Hematopoietic multipotent progenitor cell treated with erythropoietin and hydrocortisone succinate and interleukin-3 and kit ligand, for 4 days (in vitro differentiated cells): Measurements from ENCODE around the gene ADAM23.
"Not testable (repeated sequence)": the region's sequence is repeated elsewhere in the genome, so short reads cannot be mapped to it uniquely, and the experiment has no call there.

Experiments used
- DNase-seq: peaks from one replicate; pipeline ENCODE4 v3.0.0-alpha.2; 2015

The ADAM23 gene, protein sequence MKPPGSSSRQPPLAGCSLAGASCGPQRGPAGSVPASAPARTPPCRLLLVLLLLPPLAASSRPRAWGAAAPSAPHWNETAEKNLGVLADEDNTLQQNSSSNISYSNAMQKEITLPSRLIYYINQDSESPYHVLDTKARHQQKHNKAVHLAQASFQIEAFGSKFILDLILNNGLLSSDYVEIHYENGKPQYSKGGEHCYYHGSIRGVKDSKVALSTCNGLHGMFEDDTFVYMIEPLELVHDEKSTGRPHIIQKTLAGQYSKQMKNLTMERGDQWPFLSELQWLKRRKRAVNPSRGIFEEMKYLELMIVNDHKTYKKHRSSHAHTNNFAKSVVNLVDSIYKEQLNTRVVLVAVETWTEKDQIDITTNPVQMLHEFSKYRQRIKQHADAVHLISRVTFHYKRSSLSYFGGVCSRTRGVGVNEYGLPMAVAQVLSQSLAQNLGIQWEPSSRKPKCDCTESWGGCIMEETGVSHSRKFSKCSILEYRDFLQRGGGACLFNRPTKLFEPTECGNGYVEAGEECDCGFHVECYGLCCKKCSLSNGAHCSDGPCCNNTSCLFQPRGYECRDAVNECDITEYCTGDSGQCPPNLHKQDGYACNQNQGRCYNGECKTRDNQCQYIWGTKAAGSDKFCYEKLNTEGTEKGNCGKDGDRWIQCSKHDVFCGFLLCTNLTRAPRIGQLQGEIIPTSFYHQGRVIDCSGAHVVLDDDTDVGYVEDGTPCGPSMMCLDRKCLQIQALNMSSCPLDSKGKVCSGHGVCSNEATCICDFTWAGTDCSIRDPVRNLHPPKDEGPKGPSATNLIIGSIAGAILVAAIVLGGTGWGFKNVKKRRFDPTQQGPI

DNA sequence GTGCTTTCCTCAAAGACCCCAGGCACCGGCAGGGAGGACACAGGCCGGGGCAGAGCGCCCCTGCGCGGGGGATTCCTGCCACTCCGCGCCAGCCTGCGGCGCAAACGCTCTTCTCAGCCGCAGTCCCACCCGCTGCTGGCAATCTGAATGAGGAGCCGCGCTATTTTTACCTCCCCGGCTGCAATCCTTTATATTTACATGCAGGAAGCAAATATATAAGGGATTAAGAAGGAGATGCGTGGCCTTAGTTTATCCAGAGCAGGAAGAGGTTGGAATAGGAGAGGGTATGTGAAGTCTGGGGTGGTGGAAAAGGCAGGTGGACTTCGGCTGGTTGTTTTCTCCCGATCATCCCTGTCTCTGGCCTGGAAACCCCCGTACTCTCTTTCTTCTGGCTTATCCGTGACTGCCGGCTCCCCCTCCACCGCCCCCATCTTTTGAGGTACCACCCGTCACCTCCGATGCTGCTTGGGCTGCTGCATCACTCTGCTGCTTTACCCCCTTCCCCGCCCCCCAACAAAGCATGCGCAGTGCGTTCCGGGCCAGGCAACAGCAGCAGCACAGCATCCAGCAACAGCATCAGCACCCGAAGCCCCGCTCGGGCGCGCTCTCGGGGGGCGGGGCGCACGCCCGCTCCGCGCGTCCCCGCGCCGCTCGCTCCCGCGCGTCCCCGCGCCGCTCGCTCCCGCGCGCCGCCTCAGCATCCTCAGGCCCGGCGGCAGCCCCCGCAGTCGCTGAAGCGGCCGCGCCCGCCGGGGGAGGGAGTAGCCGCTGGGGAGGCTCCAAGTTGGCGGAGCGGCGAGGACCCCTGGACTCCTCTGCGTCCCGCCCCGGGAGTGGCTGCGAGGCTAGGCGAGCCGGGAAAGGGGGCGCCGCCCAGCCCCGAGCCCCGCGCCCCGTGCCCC lies at the start of gene ADAM23:
ADAM23 (plus strand) TSS at position 700 of the 902 bp plus-strand sequence. CDS start 335 bp downstream, outside the sequence.
- DNase-seq = peak; percentile 34

DNA sequence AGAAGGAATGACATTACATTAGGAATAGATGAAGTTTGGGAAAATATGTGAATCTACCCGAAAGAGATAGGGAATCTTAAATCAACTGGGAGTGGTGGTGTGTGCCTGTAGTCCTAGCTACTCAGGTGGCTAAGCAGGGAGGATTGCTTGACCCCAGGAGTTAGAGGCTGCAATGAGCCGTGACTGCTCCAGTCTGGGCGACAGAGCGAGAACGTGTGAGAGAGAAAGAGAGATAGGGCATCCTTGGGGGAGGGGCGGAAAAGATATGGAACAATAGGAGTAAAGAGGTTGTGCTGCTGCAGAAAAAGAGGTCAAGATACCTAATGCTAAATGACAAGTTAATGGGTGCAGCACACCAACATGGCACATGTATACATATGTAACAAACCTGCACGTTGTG lies 47.1 kb upstream of the ADAM23 start:
- no peak for DNase-seq

DNA sequence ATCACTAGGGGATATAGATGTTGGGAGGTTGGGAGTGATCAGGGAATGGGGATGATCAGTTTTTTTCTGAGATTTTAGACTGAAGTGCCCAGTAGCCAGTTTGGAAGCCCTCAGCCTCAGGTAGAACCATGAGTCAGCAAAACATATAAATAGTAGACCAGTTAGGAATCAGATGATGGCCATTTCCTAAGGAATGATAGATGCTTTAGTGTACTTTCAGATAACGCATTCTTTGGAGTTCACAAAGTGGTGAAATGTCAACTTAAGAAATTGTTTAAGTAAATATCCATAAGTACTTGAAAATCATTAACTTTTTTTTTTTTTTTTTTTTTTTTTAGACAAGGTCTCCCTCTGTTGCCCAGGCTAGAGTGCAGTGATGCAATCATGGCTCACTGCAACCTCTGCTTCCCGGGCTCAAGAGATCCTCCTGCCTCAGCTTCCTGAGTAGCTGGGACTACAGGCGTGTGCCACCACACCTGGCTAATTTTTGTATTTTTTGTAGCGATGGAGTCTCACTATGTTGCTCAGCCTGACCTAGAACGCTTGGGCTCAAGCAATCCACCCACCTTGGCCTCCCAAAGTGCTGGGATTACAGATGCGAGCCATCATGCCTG lies 40.3 kb upstream of the ADAM23 start:
- DNase-seq = not testable (repeated sequence)

DNA sequence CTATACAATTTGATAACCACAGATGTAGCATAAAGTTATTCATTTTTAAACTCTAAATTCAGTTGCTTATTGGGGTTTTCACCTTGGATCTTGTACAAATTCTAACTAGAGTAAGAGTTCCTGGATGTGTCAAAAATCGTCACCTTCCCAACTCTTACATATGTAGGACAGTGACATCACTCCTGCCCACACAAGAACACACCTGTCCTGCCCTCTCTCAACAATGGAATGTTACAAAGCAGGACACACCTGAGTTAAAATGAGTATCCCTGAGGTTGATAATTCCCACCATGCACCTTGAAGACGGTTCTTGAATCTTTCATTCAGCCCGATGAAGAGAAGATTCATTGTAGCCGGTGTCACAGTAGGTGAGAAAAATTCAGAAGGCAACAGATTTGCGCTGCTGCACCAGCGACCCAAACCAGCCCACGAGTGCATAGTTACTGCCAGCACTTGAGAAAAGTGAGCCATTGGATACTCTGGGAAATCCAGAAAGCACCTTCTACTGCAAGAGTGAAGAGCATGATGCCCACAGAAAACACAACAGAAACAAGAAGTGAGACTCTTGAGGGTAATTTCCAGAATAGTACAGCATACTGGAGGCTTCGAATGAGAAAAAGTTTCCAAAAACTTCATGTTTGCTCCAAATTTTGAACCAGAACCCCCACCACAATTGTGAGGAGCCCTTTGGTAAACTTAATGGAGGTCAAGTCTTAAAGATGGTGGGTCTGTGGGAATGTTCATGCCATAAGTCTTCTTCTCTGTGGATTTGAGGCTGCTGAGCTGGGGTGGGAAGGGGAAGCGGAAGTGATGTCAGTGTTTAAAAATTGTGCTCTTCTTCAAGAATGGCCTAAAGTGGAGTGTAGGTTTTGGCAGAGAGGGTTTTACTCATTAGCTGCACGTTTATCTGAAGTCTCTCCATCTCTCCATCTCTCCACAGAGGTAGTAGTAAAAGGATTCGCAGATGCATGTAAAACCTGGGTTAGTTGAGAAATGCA lies 34.7 kb upstream of the ADAM23 start:
- no peak for DNase-seq

DNA sequence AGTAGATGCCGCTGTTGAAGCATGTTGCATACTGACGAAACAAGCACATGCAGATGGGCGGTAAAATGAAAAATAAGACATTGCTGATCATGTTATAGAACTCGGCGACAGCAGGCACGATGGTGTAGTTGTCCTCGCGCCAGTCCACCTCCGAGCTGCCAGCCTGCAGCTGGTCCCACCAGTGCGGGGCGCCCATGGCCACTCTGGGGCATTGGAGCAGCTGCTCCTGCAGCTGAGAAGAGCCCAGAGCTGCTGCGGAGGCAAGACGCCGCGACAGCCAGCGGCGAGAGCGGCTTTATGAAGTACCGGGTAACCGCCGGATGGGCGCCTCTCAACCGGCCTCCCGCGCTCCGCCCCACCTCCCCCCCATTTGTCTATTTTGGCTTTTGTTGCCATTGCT lies 32.6 kb upstream of the ADAM23 start:
- DNase-seq = no peak

DNA sequence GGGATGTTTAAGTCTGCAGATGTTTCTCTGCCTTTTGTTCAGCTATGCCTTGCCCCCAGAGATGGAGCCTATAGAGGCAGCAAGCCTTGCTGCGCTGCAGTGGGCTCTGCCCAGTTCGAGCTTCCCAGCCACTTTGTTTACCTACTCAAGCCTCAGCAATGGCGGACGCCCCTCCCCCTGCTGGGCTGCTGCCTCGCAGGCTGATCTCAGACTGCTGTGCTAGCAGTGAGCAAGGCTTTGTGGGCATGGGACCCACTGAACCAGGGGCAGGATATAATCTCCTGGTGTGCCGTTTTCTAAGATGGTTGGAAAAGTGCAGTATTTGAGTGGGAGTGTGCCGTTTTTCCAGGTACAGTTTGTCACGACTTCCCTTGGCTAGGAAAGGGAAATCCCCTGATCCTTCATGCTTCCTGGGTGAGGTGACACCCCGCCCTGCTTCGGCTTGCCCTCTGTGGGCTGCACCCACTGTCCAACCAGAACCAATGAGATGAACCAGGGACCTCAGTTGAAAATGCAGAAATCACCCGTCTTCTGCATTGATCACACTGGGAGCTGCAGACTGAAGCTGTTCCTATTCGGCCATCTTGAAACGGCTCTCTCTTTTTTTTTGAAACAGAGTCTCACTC lies 27.6 kb upstream of the ADAM23 start:
- DNase-seq = no peak

DNA sequence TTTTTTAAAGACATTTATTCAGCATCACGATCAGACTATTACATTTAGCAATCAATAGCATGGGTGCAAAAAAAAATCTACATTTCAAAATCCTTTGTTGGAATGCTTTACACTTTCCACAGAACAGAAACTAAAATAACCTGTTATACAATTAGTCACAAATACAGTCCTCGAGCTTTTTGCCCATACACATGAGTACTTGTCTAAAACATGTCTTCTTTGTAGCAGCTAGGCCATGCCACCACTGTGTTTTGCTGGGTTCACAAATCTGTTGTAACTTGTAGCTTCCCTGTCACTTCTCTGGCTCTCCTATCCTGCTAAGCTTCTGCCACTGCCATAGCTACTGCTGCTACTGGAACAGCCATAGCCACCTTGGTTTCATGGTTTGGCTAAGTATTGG lies 24.4 kb upstream of the ADAM23 start:
- no peak for DNase-seq

DNA sequence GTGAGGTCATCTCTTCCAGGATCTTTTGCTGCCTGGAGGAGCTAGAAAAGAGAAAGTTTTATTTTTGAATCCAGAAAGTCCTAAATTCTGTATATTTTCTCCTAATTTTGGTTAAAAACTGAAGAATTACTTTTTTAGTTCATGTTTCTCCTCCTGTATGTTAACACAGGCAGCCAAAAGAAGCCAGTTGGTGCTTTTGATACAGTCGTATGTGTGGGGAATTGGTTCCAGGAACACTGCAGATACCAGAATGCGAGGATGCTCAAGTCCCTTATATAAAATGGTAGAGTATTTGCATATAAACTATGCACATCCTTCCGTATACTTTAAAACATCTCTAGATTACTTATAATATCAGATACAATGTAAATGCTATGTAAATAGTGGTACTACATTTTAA lies 22.6 kb upstream of the ADAM23 start:
- no peak for DNase-seq

DNA sequence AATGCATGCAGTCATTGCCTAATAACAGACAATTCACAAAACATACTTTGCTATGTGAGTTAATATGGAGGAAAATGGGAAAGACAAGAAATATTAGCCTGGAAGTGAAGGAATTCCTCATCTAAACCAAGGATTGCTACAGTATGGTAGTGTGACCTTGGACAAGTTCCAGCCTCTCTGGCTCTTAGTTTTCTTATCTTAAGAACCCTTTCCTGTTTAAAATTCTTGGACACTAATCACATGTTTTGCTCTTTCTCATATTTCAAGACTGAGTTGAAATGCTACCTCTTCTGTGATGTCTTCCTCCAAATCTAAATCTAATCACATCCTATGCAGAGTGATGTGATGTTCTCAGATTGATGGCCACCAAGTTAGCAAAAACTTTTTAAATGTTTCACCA lies 20.8 kb upstream of the ADAM23 start:
- DNase-seq = no peak

DNA sequence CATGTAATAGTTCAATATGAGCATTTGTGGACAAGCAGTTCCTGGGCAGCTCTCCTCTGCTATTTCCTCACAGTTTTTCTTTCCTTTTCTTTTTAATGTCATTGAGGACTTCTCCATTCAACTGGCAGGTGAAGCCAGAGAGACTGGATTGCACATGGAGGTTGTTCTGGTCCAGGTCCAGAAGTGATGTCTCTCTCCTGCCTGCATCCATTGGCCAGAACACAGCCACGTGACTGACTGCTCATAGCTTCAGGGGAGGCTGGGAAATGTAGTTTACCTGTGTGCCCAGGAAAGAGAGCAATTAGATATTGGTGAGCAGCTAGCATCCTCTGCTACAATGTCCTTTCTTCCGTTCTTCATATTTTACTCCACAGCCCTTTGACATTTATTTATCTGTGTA lies 20.2 kb upstream of the ADAM23 start:
- DNase-seq = no peak

DNA sequence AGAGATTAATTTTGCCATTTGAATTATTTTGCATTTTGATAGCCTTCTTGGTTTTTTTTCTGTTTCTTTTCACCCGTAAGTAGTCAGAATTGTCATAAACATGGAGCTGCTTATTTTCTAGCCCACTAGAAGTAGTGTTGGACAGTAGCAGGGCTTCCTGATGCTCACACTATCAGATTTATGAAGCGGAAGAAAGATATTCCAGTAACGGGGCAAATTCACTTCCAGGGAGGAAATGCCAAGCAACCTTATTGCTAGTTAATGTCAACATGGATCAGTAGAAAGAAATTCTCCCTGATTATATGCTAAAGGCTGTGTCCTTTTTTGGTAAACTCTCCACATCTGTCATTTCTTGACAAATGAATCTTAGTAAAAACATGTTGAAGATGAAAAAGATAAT lies 19.2 kb upstream of the ADAM23 start:
- no peak for DNase-seq

DNA sequence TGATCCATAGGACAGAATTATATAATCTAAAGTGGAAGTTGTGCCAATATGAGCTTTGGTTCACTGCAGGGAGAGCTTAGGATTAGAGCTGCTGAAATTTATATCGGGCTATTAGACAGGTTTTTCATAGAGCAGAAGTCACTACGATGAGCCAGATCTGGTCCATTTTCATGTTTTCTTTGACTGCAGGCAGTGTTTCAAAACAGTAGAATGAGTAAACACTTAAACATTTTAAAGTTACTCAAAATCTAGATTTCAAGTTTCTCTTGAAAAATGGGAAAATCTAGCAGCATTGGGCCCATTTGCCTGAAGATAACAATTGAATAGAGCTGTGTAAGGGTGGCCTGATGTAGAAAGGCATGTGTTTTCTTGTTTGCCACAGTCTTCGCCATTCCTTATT lies 14.5 kb upstream of the ADAM23 start:
- no peak for DNase-seq

DNA sequence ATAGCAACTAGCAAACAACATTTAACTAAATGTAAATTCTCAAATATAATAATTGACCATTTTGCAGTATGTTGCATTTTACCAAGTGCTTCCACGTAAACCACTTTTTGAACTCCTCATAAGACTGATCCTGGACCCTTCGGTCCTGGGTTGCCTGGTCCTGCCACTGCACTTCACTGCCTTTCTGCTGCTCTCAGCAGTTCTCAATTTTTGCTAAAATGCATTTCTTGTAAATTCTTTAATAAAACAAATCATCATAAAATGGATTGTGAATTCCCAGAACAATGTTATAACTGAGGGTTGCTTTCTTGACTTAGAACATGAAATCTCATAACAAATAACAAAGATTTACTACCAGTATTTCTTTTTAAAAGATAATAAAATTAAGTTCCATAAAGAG lies 12.9 kb upstream of the ADAM23 start:
- DNase-seq = no peak

DNA sequence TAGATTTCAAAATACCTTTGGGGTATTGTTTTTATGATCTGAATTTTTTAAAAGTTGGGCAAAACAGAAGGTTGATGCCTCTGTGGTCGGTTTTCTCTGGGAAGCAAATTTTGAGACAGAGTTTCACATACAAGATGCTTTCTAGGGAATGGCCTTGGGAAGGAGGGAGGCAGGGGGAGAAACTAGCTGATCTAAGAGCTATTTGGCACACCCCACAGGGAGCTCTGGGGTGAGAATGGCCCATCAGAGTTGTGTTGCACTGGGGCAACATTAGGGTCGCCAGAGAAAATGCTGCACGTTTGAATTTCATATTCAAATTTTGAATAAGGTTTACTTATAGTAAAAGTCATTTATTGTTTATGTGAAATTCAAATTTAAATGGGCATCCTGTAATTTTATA lies 11.9 kb upstream of the ADAM23 start:
- no peak for DNase-seq

DNA sequence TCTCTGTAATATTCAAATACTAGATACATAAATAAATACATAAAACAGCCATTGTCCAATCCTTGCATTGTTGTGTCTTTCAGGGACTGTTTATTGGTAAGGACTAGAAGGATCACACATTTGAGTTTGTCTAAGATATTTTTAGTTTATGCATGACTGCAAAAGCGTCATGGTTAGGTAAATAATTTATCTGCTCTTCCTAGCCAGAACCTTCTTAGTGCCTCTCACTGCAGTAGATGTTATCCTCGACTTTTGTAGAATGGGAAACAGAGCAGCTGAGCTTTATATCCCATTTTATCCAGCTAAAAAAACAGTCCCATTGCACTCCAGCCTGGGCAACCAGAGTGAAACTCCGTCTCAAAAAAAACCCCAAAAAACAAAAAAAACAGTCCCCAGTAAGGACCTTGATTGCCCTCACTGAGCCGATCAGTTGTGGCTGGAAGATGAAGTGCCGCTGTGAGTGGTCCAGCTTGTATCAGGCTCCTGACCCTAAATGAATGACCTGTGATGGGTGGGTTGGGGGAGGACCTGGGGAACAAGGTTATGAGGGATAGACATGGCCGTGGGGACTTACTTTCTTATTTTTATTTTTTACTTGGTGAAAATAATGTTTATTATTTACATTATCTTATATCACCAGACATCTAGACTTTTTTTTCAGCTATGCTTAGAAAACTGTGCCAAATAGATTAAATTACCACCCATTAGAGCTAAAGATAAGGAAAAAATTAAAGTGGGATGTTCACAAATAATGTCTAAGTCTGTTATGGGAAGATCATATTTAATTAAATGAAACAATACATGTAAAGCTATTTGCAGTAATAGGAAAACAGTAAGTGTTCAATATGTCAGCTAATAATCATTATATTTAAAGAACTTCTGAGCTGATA lies 10.9 kb upstream of the ADAM23 start:
- no peak for DNase-seq

DNA sequence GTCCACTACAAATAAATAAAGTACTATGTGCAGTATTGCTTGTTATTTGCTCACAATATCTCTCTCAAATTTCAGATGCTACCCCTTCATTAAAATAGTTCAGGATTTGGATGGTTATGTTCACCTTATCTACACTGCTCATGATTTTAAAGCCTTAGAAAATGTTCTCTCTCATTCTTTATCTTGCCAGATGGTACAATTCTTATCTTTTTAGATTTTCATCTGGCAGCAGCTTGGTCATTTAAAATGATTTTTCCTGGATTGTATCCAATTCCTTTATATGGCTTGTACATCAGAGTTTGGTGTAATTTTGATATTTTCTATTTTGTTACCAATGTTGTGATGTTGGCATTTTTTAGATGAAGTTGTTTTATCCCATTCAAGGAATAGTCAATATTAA lies 10.1 kb upstream of the ADAM23 start:
- DNase-seq = no peak

DNA sequence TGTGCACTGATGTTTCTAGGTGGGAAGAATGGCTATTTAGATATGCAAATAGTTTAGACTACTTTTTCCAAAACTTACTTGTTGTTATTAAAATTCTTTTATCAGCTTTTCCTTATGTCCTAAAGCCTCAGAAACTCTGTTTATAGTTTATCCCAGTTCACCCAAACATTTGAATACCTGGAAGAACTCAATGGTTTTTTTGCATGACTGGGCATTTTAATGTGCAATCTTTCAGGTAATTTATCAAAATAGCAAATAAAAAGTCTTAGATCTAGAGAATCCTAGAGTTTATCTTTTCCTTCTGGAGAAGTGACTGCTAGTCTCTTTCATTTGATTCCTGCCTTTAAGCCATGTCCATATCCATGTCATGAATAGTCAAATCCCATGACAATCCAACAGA lies 9.6 kb upstream of the ADAM23 start:
- no peak for DNase-seq

DNA sequence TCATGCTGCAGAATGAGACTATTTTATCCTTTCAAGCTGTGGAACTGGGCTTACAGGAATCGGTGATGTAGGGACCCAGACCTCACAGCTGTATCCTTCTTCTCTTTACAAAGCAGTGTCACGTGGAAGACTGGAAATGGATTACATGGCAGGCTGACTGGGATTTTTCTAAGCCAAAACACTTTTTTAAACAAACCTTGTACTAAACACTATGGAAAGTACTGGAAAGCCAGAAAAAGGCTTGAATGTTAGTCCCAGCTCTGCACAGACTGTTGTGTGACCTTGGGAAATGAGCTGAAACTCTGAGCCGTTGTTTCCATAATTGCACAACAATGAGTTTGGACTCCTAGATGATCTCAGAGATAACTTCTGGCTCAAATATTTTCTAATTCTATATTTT lies 7.6 kb upstream of the ADAM23 start:
- no peak for DNase-seq

DNA sequence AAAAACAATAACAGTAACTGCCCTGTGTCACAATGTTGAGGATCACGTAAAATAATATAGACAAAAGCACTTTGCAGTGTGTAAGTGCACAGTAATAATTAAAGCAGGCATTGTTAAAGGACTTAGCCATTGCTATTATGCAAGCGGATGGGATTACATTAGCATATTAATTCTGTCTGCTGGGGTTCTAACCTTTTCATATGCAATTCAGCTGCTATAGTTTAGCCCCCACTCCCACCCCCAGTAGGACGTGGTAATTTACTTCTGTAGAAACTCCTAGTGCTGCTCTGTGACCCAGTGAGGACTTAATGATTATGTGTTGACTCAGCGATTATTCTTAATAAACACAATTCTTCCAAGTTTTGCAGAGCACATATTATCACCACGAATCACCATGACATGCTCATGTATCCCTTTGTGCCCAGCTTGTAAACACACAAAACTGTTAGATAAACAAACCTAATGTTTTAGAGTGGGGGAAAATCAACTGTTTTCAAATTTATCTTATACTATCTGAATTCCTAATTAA lies 5.1 kb upstream of the ADAM23 start:
- no peak for DNase-seq

DNA sequence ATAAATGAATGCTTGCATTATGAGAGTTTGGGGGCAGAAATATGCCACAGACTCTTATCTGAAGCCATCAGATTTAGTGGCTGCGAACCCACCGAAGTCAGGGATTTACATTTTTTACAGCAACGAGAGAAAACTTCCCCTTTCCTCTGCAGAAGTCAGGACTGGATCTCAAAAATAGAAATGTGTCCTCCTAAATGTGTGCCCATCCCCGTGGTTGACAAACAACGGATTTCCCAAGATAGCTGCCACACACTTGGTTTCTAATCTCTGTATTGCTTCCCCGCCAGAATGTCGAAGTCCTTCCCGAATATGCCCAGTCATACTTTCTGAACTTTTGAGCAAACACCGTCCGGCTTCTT lies 879 bp upstream of the ADAM23 start:
- DNase-seq = peak; percentile 58
